HG03432 (cell line): ENCODE data around the gene TMSB15B.
"Not testable (repeated sequence)": the region's sequence is repeated elsewhere in the genome, so short reads cannot be mapped to it uniquely, and the experiment has no call there.

Experiments used
- ATAC-seq: cut with Tn5 transposase; IDR thresholded peaks from one replicate; pipeline ENCODE4 v1.9.1; 2021; ENCODE audit warnings: mild to moderate bottlenecking, moderate library complexity; ENCODE audit not compliant: unreplicated experiment

The TMSB15B gene

GRCh38 chrX:103962411-103963278 is at the start of gene TMSB15B:
Gene TMSB15B, plus strand, starts transcription at chrX:103962627.
- ATAC-seq, result peak; percentile 98

GRCh38 chrX:103913356-103914020 is 48.9 kb upstream of the TMSB15B start:
- ATAC-seq, result no peak

- peak; percentile 31 for ATAC-seq
Observed at GRCh38 chrX:103918050-103918449, 44.4 kb upstream of the TMSB15B start.

- ATAC-seq, result peak; percentile 77
Observed at GRCh38 chrX:103918571-103919269, 43.7 kb upstream of the TMSB15B start.

GRCh38 chrX:103919270-103919637 is 43.2 kb upstream of the TMSB15B start:
- peak; percentile 48 for ATAC-seq

GRCh38 chrX:103920515-103920914 is 41.9 kb upstream of the TMSB15B start:
- ATAC-seq, result peak; percentile 53

DNA sequence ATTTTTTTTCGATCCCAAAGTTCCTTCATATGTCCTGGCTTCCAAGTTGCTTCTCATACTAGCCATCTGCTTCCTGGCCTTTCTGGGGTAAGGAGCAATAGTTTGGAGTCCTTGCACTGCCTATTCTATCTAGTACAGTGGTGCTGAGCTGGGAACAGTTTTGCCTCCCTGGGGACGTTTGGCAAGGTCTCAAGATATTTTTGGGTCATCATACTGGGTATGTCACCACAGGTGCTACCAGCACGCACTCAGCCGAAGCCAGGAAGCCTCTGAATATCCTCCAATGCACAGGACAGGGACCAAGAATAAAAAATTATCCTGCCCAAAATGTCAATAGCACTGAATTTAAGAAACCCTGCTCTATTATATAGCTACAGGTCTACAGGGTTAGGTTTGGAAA is 35.4 kb upstream of the TMSB15B start:
- ATAC-seq, result peak; percentile 87

- ATAC-seq, result no peak
Observed at GRCh38 chrX:103927633-103928032, 34.8 kb upstream of the TMSB15B start.

GRCh38 chrX:103932133-103932532 is 30.3 kb upstream of the TMSB15B start:
- ATAC-seq, result peak; percentile 98

DNA sequence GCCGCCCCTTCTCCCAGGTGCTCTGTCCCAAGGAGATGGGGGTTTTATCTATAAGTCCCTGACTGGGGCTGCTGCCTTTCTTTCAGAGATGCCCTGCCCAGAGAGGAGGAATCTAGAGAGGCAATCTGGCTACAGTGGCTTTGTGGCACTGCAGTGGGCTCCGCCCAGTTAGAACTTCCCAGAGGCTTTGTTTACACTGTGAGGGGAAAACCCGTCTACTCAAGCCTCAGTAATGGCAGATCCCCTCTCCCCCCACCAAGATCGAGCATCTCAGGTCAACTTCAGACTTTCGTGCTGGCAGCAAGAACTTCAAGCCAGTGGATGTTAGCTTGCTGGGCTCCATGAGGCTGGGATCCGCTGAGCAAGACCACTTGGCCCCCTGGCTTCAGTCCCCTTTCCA is 22.2 kb upstream of the TMSB15B start:
- not testable (repeated sequence) for ATAC-seq

- ATAC-seq, result peak; percentile 75
Observed at GRCh38 chrX:103941201-103941975, 21.0 kb upstream of the TMSB15B start.

GRCh38 chrX:103949506-103949905 is 12.9 kb upstream of the TMSB15B start:
- no peak for ATAC-seq

DNA sequence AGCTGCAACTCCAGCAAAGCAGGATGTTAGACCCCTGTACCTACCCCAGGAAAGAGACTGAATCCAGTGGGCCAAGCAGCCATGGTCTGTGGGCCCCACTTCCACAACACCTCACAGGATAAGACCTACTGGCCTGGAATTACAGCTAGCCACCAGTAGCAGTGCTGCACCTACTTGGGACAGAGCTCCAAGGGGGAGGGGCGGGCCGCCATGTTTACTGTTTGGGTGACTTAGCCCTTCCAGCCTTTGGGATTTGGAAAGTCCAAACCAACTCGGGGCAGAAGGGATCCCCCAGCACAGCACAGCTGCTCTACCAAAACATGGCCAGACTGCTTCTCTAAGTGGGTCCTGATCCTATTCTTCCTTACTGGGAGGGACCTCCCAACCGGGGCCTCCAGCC is 9.1 kb upstream of the TMSB15B start:
- no peak for ATAC-seq

GRCh38 chrX:103954259-103954658 is 8.2 kb upstream of the TMSB15B start:
- no peak for ATAC-seq

- ATAC-seq, result not testable (repeated sequence)
Observed at GRCh38 chrX:103960599-103960998, 1.8 kb upstream of the TMSB15B start.

DNA sequence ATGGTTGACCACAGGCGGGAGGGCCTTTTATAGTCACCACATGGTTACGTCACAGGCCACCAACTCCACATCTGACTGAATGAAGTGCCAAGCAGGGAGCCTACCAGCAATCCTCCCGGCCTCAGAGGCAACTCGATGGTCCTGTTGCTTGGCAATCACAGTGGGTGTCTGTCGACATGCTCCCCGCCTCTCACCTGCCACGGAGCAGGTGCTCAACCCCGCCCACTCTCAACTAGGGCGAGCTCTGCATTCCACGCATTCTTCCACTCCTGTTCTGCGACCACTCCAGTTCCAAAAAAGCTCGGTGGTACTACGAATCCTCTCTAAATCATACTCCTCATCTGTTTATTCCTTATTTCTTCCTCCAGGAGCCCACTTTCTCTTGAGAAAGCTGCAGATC is 21.1 kb downstream of the TMSB15B start:
- not testable (repeated sequence) for ATAC-seq

- ATAC-seq, result peak; percentile 85
Observed at GRCh38 chrX:103999234-103999633, 36.8 kb downstream of the TMSB15B start.

DNA sequence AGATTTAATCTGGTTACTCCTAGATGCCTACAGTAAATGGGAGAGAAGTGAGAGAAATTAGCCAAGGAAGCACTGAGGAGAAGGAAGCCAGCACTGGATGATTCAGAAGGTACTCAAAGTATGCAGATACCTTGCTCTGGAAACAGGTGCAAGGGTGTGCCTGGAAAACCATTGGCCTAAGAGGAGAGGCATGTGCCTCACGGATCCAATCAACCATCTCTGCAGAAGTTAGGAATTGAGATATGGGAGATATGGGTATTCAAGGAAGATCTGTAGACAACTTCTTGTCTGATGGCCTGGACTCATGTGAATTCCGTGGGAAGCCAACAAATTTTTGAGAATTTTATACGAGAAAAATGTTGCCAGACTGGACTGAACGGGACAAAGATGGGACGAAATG is 46.4 kb downstream of the TMSB15B start:
- no peak for ATAC-seq

GRCh38 chrX:104013158-104013557 is 50.7 kb downstream of the TMSB15B start:
- ATAC-seq, result no peak

DNA sequence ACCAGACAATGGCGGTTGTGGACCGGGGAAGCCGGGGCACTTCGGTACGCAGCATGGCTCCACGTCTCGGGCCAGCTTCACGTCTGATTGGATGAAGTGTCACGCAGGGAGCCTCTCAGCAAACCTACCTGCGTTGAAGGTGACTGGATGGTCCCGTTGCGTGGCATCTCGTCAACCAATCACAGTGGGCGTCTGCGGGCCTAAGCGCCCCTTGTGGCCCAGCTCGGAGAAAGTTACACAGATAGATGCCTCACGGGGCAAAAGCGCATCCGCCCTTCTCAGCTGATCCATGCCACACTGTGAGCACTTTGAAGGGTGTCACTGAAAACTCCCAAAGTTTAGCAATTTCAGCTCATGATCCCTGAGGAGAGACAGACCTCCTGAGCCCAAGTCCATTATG is 51.2 kb downstream of the TMSB15B start, which contains the start of gene H2BW1:
H2BW1 (minus strand) TSS at position 103 of the 400 bp plus-strand sequence. CDS start 132 bp downstream, outside the sequence.
- no peak for ATAC-seq

DNA sequence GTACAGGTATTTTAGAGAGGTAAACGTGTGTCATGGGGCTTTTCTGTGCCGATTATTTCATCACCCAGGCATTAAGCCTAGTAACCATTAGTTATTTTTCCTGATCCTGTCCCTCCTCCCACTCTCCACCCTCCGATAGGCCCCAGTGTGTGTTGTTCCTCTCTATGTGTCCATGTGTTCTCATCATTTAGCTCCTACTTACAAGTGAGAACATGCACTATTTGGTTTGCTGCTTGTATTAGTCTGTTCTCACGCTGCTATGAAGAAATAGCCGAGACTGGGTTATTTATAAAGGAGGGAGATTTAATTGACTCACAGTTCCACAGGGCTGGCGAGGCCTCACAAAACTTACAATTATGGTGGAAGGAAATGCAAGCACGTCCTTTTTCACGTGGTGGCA is 53.1 kb downstream of the TMSB15B start:
- not testable (repeated sequence) for ATAC-seq
